Fibroblast of upper back skin (primary cell): ENCODE results near the gene EVA1B.

Experiments used
- DNase-seq: peaks from one replicate; pipeline ENCODE4 v3.0.0-alpha.2; 2013

Gene EVA1B, protein sequence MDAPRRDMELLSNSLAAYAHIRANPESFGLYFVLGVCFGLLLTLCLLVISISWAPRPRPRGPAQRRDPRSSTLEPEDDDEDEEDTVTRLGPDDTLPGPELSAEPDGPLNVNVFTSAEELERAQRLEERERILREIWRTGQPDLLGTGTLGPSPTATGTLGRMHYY

DNA sequence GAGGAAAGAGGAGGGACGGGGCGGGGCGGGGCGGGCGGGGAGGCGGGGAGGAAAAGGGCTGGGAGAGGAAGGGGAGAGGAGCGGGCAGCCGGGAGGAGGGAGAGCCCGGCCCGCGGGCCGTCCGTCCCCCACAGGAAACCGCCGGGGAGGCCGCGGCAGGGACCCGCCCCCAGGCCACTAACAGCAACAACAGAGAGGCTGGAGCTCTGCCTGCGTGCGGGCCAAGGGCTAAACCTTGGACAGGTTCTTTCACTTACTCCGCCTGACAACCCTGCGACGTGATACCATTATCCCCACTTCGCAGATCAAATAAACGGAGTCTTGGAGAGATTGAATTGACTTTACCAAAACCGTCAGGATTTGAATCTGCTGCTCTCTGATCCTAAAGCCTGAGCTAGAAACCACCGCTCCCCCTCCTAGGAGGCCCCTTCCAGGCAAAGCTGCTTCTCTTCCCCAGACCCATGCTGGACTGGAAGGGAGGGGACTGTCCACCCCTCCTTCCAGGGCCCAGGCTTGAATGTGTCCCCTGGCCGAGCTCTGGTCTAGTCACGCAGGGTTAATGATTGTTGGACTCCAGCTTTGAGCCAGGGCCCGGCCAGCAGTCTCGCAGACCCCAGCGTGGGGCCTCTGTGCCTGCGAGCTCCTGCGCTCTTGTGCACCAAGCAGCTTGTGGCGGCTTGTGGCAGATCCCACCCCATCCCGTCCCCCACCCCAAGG lies at the start of gene EVA1B:
TSS of gene EVA1B (minus strand) at position 10 of the 717 bp plus-strand sequence. CDS start 608 bp downstream, outside the sequence.
- DNase-seq: peak; percentile 83

DNA sequence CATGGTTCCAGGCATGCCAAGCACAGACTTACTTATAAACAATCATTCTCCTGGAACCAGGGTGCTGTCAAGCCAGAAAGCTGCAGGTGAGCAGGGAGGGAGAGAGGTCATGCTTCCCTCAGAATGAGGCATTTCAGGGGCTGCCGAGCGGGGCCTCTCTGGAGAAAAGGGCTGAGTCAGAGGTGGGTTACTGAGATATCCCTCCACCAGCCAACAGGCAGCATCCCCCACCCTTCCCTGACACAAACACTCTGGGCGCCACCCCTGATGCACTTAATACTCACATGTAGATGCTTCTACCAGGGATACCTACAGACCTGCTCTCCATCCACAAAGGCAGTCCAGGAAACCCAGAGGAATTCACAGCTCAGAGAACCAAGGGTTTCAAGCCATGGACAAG lies 49.2 kb upstream of the EVA1B start:
- no peak for DNase-seq

DNA sequence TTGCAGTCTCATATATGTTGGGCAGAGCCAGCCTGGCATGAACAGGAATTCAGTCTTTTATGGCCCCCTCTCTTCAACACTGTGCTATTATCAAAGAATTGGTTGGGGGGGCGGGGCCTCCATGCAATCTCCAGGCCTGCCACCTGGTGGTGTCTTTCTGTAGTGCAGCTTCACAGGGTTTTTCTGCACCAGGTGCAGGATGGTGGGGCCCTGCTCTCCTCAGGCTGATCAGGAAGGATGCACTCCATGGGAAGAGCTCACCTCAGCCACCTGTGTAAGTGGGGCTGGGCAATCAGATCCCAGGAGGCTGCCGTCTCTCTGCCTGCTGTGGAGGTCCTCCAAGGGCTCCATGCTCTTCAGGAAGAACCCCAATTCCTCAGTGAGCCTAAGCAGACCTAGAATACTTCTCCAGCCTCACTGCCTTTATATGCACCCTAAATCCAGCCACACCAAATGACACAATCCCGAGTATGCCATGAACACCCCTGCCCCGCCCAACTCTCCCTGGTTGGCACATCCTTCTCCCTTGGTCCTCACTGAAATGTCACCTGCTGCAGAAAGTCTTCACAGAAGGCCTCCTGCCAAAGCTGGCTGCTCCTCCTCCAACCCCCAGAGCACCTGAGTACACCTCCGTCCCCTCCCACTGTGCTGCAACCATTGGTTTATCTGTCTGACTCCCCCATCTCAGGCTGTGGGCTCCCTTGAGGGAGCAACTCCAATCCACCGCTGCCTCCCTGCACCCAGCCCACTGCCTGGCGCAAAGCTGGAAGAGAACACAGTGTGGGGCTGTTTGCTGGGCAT lies 45.8 kb upstream of the EVA1B start:
- peak; percentile 65 for DNase-seq

DNA sequence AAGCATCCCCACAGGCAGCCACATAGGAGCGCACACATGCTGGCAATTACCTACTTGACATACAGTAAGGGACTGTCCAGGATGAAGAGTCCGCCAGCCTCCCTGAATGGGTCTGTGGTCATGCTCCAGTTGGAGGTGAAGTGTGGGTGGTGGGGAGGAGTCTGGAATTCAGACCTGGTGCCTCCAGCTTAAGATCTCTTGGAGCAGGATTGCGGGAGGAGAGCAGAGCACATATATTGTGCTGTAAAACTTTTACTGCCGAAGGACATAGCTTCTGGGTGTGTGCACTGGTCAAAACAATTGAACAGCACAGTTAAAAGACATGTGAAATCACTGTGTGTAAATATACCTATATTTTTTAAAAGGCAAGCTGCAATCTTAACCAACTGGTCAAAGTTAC lies 44.4 kb upstream of the EVA1B start:
- no peak for DNase-seq

DNA sequence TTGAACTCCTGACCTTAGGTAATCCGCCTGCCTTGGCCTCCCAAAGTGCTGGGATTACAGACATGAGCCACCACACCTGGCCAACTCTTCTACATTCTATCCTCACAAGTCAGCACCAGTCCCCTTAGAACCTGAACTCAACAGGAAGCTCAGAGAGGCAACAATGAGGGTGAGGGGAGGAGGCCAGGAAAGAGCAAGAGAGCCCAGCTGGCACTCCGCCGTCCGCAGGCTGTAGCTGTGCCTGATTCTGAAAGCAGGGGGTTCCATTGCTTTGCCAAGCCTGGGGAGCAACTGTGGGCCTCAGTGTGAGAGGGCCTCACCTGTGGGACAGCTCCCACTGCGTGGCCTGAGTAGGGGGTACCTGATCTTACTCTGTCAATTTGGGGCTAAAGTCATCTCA lies 43.6 kb upstream of the EVA1B start:
- DNase-seq: no peak

DNA sequence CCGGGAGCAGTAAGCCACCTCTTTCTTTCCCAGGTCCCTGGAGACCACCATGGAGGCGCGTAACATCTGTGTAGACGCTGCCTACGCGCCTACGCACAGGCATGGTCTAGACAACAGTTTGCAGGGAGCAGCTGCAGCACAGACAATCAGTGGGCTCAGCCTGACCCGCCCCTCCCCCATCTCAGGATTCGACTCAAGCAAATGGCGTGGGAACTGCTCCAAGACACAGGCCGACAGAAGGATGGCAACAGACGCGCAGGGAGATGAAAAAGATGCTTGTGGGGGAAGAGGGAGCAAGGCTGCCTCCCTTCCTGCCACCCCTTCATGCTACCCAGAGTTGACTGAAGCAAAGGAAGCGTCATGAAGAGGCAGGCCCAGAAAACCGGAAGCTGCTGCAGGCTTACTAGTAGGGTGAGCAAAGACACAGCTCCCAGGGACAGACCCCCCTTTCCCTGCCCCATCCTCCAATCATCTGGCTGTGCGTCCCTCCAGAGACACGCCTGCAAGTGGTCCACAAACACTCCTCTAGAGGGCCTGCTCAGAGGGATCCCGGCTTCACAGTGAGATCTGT lies 42.7 kb upstream of the EVA1B start:
- DNase-seq: peak; percentile 84

DNA sequence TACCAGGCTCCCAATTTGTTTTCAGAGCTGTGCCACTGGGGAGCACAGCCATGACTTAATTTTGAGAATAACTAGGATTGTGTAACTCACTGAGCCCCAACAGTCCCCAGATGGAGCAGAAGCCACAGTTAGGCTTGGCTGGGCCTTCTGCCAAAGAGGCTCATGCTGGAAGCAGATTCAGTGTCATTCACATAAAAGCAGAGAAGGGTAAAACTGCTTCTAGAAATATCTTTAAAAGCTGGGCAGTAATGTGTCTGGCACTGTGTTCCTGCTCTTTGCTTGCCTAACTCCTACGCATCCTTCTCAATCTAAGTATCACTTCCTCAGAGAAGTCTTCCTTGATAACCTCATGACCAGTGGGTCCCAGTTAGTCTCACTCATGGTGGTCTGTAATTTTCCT lies 41.9 kb upstream of the EVA1B start:
- DNase-seq: peak; percentile 73

DNA sequence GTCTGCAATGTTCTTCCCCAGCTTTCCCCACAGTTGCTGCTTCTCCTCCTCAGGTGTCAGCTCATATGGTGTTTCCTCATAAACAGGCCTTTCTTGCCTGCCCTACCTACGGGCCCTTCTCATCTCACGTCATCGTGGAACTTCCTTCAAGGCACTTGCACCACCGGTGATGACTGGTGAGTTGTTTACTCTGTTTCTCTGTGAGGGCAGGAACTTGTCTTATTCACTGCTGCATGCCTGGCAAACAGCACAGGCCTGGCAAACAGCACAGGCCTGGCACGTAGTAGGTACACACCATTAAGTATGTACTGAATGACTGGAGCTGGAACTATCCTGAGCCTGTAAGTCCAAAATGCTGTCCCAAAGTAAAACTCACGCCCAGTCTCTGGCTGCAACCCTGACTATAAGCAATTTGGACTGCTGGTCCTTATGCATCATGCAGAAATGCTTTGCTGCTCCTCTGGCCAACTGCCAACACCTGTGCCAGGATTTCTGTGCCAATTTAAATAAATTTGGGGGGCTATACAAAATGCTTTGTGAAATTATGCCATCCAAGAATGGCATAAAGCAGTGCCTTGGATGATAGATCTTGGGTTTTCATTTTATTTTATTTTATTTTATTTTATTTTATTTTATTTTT lies 36.6 kb upstream of the EVA1B start:
- DNase-seq: no peak

DNA sequence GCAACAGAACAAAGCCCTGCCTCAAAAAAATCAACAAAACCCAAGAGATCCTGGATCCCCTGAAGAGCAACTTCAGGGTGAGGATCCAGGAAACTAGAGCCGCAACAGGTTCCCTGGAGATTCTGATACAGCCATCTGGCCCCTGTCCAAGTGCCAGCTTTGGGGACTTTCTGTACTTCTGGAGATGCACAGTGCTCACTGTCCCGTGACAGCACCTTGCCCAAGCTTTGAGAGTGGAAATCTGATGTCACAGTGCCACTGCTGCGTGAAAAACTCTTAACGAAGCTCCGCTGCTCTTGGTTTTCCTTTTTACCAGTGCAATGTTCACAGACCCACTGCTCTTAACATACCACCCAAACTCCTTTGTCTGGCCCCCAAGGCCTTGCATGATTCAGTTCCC lies 35.9 kb upstream of the EVA1B start:
- DNase-seq: no peak

DNA sequence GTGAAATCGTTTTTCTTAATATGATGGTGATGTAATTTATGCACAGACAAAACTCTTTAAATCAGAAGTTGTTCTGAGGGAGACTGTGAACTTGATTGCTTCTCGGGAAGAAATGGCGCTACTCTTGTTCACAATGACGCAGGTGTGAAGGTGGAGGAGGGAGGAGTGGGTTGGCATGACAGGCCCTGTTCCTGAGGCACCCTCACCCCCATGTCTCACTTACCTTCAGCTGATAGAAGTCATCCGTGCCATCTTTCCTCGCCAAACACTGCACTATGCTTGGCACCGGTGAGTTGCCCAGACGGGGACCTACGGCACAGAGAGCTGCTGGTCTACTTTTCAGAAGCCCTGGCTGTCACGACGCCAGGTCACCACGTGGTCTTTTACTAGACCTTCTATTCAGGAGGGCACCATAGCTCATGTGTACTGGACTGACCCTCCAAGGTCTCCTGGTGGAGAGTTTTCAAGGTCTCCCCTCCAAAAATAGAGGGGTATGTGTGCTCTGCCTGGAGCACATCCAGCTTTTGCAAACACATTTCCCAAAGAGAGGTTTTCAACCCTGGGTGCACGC lies 35.2 kb upstream of the EVA1B start:
- DNase-seq: no peak

DNA sequence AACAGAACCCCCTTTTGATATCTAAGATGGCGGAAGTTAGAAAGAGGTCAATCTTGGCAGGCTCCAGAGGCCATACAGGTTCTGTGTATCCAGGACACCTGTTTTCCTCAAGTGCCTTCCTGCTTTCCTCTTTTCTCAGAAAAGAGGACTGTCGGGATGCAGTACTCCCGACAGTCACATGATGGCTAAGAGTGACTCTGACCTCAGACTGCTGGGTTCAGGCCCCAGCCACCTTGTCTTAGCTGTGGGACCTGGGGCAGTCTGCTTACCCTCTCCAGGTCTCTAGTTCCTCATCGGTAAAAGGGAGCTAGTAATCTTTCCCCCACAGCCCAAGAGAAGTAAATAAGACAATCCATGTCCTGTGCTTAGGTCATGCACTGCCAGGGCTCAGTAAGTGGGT lies 32.4 kb upstream of the EVA1B start:
- no peak for DNase-seq

DNA sequence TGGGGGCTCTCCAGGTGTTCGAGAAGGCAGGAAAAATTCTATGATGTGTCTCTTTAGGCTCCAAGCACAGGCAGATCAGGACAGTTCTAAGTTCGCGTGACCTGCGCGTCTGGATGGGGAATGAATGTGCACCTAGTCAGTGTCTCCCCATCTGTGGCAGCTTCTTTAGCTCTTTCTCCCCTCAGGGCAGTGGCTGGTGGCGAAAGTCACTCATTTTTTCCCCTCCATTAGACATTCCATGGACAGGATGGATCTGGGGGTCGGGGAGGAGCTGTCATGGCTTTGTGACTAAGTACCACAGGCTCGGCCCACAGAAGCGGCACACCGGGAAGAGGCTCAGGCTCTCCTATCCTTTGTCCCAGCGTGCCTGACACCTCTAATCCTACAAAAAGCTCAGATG lies 31.0 kb upstream of the EVA1B start:
- no peak for DNase-seq

DNA sequence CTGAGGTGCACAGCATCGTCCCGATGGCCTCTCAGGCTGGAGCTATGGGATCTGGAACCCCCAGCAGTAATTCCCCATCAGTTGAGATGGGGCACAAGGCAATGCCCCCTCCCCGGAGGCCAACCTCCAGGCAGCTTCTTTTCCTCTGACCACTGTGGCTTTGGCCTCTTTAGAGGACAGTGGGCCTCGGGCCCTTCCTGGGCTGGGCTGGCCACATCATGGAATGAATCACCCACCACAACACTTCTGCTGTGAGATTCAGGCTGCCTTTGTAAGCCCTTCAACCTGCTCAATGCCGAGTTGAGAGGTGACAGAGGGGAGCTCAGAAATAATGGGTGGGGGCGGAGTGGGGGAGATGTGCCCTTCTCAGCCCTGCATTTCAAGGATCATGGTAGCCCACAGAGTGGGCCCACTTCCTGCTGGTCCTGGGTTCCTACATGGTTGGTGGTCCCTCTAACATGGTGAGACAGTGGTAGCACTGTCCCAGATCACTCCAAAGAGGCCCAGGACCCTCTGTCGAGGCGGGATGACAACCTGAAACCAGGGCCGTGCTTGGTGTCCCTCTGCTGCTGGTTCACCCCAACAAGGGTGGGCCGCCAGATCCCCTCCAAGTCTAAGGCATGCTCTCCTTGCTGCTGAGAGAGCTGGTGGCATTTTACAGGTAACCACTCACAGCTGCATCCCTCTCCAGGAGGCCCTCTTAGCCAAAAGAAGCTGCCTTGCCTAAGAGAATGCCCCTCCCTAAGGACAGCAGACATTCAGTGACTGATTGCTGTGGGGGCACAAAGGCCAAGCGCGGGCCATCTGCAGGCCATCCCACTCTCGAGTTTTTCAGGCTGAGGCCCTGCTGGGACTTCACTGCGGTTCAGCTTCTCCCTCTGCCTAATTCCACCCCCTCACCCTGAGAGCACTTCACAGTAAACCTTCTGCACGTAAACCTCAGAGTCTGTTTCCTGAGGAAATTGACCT lies 29.7 kb upstream of the EVA1B start:
- DNase-seq: peak; percentile 45

DNA sequence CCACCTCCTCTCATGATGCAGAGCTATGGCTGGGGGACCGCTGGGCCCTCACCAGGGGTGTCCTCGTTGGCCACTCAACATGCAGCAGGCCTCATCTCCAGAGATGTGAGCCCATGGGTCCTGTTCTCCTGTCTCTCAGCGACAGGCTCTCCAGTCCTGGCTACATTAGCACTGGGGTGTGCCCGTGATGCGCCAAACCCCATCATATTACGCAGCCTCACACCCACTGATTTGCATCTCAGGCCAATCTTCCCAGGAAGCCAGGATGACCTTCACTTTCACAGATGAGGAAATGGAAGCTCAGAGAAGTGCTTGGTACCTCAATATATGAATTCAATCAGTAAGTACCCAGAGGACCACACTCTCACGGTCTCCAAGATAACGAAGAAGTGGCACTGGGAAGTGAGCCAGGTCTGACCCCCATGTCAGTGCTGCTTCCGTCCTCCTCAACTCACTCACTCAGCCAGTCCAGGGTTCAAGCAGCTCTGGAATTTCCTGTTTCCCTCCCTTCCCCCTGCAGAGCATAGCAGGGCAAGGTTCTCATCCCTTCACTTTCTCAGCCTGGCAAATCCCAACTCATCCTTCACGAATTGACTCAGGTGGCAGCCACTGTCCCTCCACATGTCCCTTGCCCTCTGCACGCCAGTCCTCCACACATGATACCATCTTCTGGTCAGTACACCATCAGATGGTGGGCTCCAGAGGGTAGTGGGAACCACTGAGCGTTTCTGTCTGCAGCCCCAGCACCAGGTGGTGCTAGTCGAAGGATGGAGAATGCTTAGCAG lies 28.9 kb upstream of the EVA1B start:
- peak; percentile 72 for DNase-seq

DNA sequence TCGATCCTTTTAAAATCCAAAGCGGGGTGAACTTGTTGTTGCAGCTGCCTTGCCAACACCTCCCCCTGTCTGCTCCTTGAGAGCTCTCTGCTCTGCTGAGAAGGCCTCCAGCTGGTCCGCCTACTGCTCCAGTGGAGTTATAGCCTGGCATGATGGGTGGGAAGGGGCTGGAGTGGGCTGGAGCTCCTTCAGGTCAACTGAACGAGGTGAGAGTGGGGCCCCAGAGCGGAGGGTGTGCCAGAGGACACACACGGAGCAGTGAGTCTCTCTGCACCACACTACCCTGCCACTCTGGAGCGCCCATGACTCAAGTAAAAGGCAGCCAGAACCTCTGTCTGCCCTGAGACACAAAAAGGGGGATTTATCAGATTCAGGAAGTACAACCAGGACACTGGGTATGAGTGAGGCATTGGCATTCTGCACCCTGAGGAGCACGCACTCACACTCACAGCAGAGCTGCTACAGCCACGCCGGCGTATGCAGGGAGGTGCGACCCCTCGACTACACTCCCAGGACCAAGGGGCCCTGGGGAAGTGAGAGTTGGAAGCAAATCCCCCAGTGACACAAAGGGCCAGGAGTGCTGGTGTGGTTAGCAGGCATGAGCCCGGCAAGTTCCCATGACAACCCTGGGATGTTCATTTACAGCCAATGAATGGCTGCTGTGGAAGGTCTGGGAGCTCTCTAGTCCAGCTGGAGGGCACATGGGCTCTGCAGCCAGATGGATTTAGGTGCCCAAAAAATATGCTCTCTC lies 28.0 kb upstream of the EVA1B start:
- peak; percentile 86 for DNase-seq

DNA sequence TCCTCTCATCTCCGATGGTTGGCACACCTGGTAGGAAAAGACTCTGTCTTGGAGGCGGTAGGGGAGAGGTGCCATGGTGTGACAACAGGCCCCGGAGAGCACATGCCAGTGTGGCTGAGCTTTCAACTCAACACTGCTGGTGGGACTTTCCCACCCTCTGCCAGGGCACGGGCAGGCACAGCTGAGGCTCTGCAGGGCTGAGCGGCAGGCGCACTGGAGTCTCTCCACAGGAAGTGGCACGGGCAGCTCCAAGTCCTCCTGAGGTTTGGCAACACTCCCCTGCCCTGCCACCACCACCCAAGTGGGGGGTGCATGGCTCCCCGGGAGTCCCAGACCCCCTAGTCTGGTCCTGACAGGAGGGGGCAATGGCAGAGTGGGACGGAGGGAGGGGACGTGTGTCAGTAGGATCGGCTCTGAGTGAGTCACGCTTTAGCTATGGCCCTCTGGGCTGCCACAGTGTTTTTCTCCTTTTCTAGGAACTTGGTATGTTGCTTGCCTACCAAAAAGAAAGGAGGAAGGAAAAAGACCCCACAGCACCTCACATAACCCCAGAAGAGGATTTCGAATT lies 27.3 kb upstream of the EVA1B start:
- DNase-seq: peak; percentile 81

DNA sequence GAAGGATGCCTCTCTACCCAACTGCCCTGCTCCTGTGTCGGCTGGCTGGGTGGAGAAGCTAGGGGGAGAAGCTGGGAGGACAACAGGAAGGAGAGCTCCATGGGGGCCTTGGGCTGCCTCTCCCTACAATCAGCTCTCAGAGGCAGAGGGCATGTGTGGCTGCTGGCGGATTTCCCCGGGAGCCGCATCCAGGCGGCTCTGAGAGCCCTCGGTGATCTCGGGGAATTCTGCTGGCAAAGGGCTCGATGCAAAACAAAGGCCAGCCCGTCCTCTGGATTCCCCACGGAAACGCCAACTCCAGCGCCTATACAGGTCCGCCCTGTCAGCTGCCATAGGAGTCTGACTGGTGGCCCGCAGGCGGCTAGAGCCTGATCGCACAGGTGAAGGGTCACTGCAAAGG lies 26.4 kb upstream of the EVA1B start:
- DNase-seq: no peak

DNA sequence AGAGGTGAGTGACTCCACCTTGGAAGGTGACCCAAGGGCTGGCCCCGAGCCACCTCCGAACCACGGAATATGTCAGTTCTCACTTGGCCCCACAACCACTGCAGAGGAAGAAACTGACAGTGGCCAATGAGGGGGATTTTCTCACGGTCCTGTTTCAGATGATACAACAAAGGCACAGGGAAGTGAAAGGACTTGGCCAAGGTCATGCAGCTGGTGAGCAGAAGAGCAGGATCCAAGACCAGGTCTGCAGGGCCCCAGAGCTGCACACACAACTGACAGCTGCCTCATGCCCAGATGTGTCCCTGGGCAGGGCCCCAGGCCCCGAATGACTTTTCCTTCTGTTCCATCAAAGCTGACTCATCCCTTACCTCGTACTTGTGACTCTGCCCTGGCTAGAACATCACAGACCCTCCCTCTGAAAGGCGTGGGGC lies 25.8 kb upstream of the EVA1B start:
- peak; percentile 30 for DNase-seq

DNA sequence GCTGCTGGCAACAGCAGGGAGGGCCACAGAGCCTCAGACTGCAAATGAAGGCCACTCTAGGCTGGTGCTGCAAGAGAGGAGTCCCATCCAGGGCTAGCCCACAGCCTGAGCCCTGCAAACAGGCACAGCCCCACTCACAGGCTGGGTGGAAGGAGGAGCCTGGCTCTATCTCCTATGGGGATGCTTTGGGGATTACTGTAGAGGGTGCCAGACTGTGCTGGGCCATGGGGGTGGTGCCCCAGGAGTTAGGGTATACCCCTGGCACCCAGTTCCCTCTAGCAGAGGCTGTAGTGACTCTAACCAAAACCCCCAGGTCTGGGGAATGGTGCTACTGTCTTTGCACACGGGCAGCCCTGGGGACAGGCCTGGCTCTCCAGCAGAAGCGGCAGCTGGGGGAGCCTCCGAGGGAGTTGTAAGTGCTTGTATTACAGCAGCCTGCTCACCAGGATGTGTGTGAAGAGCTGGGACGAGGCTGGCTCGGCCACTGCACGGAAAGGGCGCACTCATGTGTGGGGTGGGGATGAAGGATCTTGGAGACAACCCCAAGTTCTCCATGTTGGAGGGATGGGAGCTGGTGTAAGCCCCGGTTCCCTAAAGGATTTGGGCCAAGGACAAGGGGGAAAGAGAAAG lies 23.4 kb upstream of the EVA1B start:
- no peak for DNase-seq
